ENCODE measurements around the gene AFF4.
"Not testable (repeated sequence)": the region's sequence is repeated elsewhere in the genome, so short reads cannot be mapped to it uniquely, and the experiment has no call there.

The AFF4 gene

DNA sequence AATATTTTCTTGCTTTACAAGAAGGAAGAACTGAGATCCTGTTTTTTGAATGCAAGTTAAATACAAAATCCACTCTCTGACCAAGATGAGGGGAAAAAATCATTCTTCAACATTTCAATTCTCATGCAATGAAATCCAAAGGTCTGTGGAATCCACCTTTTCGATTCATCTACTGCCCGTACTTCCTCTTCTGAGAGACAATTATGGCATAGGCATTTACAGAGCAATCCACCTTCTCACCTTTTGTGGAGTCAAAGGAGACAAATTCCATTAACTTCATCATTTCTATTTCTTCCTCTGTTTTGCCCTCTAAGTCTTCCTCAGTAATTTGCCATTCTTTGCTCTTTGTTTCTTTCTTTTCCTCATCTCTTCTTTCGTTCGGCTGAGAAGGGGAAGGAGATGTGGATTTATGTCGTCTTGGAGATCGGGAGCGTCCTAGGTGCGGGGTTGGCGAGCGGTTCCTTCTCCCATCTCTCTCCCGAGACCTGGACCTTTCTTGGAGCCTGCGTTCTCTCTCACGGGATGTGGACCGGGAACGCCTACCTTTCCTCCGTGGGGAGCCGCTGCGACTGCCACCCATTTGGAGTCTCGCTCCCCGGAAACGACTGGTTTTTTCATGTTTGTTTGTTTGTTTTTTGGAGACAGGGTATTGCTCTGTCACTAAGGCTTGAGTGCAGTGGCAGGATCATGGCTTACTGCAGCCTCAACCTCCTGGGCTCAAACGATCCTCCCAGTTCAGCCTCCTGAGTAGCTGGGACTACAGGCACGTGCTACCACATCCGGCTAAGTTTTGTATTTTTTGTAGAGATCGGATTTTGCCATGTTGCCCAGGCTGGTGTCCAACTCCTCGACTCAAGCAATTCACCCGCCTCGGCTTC is 24.3 kb upstream of the AFF4 start:
- no peaks in the 10 kb centered on the region for H3K9me3 ChIP-seq (ENCODE audit: insufficient read depth, low read length)
- H3K4me3 ChIP-seq (ENCODE audit: insufficient read length, low read depth), result no peak overlapping the region
- no peaks in the 10 kb centered on the region for H3K36me3 ChIP-seq (ENCODE audit: insufficient read depth, insufficient read length, low read length)
- H3K27me3 ChIP-seq (ENCODE audit: insufficient read depth, insufficient read length), result no peaks in the 10 kb centered on the region
- no peak for DNase-seq (ENCODE audit: low read depth, low spot score)
- H3K4me1 ChIP-seq (ENCODE audit: insufficient read depth, insufficient read length), result no peaks in the 10 kb centered on the region
- TF ChIP-seq ZNF274 (IDR thresholded peaks at IDR 0.05; ENCODE audit: low read depth, low read length) (no peak), YY1 (IDR thresholded peaks at IDR 0.05; ENCODE audit: insufficient read depth, insufficient read length) (no peak), SUZ12 (IDR thresholded peaks at IDR 0.05; ENCODE audit: extremely low read depth, insufficient read depth, insufficient read length) (no peak)
- no peak overlapping the region for H3K9ac ChIP-seq (ENCODE audit: insufficient read length, low read depth)

GRCh38 chr5:132982971-132983370 is 19.5 kb upstream of the AFF4 start:
- DNase-seq (ENCODE audit: low read depth, low spot score); H3K4me1 ChIP-seq (ENCODE audit: insufficient read depth, insufficient read length); H3K4me3 ChIP-seq (ENCODE audit: insufficient read length, low read depth): not testable (repeated sequence)

GRCh38 chr5:132981288-132981687 is 17.9 kb upstream of the AFF4 start:
- 0 out of 2 replicates have a peak, but pooled peaks cover 11% of the 10 kb centered on the region for H3K9me3 ChIP-seq (ENCODE audit: insufficient read depth, low read length)
- no peaks in the 10 kb centered on the region for H3K4me1 ChIP-seq (ENCODE audit: insufficient read depth, insufficient read length)
- H3K9ac ChIP-seq (ENCODE audit: insufficient read length, low read depth), result no peak overlapping the region
- H3K4me3 ChIP-seq (ENCODE audit: insufficient read length, low read depth), result no peak overlapping the region
- H3K27me3 ChIP-seq (ENCODE audit: insufficient read depth, insufficient read length), result no peaks in the 10 kb centered on the region
- H3K36me3 ChIP-seq (ENCODE audit: insufficient read depth, insufficient read length, low read length), result no peaks in the 10 kb centered on the region
- DNase-seq (ENCODE audit: low read depth, low spot score), result no peak
- TF ChIP-seq ZNF274 (IDR thresholded peaks at IDR 0.05; ENCODE audit: low read depth, low read length) (no peak), YY1 (IDR thresholded peaks at IDR 0.05; ENCODE audit: insufficient read depth, insufficient read length) (no peak), SUZ12 (IDR thresholded peaks at IDR 0.05; ENCODE audit: extremely low read depth, insufficient read depth, insufficient read length) (no peak)

More at GRCh38 chr5:132982971-132983370, 19.5 kb upstream of the AFF4 start:
- not testable (repeated sequence) for H3K27me3 ChIP-seq (ENCODE audit: insufficient read depth, insufficient read length); H3K9ac ChIP-seq (ENCODE audit: insufficient read length, low read depth); H3K36me3 ChIP-seq (ENCODE audit: insufficient read depth, insufficient read length, low read length); H3K9me3 ChIP-seq (ENCODE audit: insufficient read depth, low read length)

DNA sequence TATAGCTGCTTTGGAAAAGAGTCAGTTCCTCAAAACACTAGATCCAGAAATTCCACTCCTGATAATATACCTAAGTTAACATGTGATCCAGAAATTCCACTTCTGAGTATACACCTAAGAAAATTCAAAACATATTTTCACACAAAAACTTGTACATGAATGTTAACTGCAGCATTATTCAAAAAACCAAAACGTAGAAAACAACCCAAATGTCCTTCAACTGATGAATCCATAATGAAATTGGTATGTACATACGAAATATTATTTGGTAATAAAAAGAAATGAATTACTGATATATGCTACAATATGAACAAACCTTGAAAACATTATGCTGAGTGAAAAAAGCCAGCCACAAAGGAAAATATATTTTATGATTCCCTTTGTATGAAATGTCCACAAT is 16.5 kb upstream of the AFF4 start:
- no peaks in the 10 kb centered on the region for H3K36me3 ChIP-seq (ENCODE audit: insufficient read depth, insufficient read length, low read length)

DNA sequence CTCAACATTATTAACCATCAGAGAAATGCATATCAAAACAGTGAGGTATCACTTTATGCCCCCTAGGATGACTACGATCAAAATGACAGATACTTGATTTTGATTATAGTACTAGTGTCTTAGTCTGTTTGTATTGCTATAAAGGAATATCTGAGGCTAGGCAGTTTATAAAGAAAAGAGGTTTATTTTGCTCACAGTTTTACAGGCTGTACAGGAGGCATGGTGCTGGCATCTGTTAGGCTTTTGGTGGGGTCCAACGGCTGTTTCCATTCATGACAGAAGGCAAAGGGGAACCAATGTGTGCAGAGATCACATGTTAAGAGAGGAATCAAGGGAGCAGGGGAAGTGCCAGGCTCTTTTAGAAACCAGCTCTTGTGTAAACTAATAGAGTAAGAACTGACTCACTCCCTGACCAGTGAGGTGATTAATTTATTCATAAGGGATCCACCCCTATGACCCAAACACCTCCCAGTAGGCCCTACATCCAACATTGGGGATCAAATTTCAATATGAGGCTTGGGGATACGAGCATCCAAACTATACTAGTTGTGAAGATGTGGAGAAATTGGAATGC is 16.0 kb upstream of the AFF4 start:
- H3K4me3 ChIP-seq (ENCODE audit: insufficient read length, low read depth), result no peak overlapping the region
- H3K9ac ChIP-seq (ENCODE audit: insufficient read length, low read depth), result no peak overlapping the region
- TF ChIP-seq SUZ12 (IDR thresholded peaks at IDR 0.05; ENCODE audit: extremely low read depth, insufficient read depth, insufficient read length) (no peak), ZNF274 (IDR thresholded peaks at IDR 0.05; ENCODE audit: low read depth, low read length) (no peak), YY1 (IDR thresholded peaks at IDR 0.05; ENCODE audit: insufficient read depth, insufficient read length) (no peak)
- no peaks in the 10 kb centered on the region for H3K36me3 ChIP-seq (ENCODE audit: insufficient read depth, insufficient read length, low read length)
- DNase-seq (ENCODE audit: low read depth, low spot score), result no peak
- H3K27me3 ChIP-seq (ENCODE audit: insufficient read depth, insufficient read length), result no peaks in the 10 kb centered on the region
- H3K4me1 ChIP-seq (ENCODE audit: insufficient read depth, insufficient read length), result no peaks in the 10 kb centered on the region
- 0 out of 2 replicates have a peak, but pooled peaks cover 12% of the 10 kb centered on the region for H3K9me3 ChIP-seq (ENCODE audit: insufficient read depth, low read length)

More for the DNA sequence above, 16.5 kb upstream of the AFF4 start:
- Histone ChIP-seq H3K27me3 (ENCODE audit: insufficient read depth, insufficient read length) (no peaks in the 10 kb centered on the region), H3K9ac (ENCODE audit: insufficient read length, low read depth) (no peak overlapping the region), H3K4me3 (ENCODE audit: insufficient read length, low read depth) (no peak overlapping the region), H3K9me3 (ENCODE audit: insufficient read depth, low read length) (0 out of 2 replicates have a peak, but pooled peaks cover 12% of the 10 kb centered on the region), H3K4me1 (ENCODE audit: insufficient read depth, insufficient read length) (no peaks in the 10 kb centered on the region)
- TF ChIP-seq SUZ12 (IDR thresholded peaks at IDR 0.05; ENCODE audit: extremely low read depth, insufficient read depth, insufficient read length), result no peak
- no peak for TF ChIP-seq ZNF274 (IDR thresholded peaks at IDR 0.05; ENCODE audit: low read depth, low read length)
- no peak for TF ChIP-seq YY1 (IDR thresholded peaks at IDR 0.05; ENCODE audit: insufficient read depth, insufficient read length)
- DNase-seq (ENCODE audit: low read depth, low spot score), result no peak

DNA sequence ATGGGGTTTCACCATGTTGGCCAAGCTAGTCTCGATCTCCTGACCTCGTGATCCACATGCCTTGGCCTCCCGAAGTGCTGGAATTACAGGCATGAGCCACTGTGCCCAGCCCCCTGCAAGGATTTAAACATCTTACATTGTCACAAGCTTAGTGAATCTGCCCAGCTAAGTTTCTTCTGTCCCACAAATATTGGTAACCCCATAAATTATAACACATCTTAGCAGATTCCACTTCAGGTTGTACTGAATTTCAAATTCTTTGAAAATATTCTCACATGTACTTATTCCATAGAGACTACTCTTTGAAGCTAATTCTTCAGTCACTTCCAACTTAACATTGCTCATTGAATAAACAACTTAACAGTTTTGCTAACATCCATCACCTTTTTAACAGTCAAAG is 13.4 kb upstream of the AFF4 start:
- no peak for TF ChIP-seq YY1 (IDR thresholded peaks at IDR 0.05; ENCODE audit: insufficient read depth, insufficient read length)
- H3K4me3 ChIP-seq (ENCODE audit: insufficient read length, low read depth), result no peak overlapping the region
- H3K9ac ChIP-seq (ENCODE audit: insufficient read length, low read depth), result no peak overlapping the region
- no peaks in the 10 kb centered on the region for H3K4me1 ChIP-seq (ENCODE audit: insufficient read depth, insufficient read length)
- DNase-seq (ENCODE audit: low read depth, low spot score), result no peak
- 0 out of 2 replicates have a peak, but pooled peaks cover 12% of the 10 kb centered on the region for H3K9me3 ChIP-seq (ENCODE audit: insufficient read depth, low read length)
- no peaks in the 10 kb centered on the region for H3K27me3 ChIP-seq (ENCODE audit: insufficient read depth, insufficient read length)
- no peaks in the 10 kb centered on the region for H3K36me3 ChIP-seq (ENCODE audit: insufficient read depth, insufficient read length, low read length)

- not testable (repeated sequence) for DNase-seq (ENCODE audit: low read depth, low spot score); H3K36me3 ChIP-seq (ENCODE audit: insufficient read depth, insufficient read length, low read length); H3K27me3 ChIP-seq (ENCODE audit: insufficient read depth, insufficient read length); H3K9ac ChIP-seq (ENCODE audit: insufficient read length, low read depth); H3K4me1 ChIP-seq (ENCODE audit: insufficient read depth, insufficient read length); H3K4me3 ChIP-seq (ENCODE audit: insufficient read length, low read depth)
- 0 out of 2 replicates have a peak, but pooled peaks cover 12% of the 10 kb centered on the region for H3K9me3 ChIP-seq (ENCODE audit: insufficient read depth, low read length)
Measured at GRCh38 chr5:132972436-132972828, 9.0 kb upstream of the AFF4 start.

All from NT2/D1 (cell line).